ENCODE results near the gene SAFB.

The SAFB gene

DNA sequence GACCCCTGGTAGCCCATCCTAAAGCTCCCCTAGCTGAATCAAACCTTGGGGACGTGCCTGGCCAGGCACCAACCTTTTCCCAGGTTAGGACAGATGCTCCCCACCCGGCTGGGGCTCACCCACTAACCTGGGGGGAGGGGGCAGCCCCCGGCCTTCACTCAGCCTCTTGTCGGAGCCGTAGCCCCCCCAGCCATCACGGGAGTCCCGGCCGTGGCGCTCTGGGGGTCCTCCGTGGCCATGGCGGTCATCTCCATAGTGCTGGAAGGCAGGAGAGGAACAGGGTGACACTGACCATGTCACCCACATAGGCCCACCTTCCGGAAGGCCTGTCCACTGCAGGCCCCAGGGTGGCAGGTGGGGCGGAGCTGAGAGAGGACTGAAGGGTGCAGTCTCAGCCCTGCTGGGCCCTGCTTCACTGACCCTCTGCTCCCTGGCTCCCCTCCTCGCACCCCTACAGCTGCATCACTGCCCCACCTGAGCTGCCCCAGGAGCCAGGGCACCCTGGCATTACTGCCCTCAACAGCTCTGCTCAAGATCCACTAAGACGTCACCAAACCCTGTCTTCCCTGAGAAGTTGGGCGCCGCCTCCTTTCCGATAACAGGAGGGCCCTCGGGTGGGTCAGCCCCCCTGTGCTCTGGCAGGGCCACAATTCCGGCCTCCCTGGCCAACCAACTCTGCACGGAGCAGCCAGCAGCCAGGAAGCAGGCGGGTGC lies 32.6 kb upstream of the SAFB start:
- H3K4me2 ChIP-seq (ENCODE audit: low read depth, low read length, poor library complexity, severe bottlenecking): no peak overlapping the region
- peaks cover 89% of the 10 kb centered on the region; the same call in 1 of the 2 replicates for H3K36me3 ChIP-seq (ENCODE audit: insufficient read depth, low read length)
- no peak overlapping the region for H3K4me3 ChIP-seq (ENCODE audit: low read length, poor library complexity, severe bottlenecking)
- peaks cover 3% of the 10 kb centered on the region for H4K20me1 ChIP-seq (ENCODE audit: insufficient read depth, low read length, poor library complexity, severe bottlenecking)
- peaks cover 6% of the 10 kb centered on the region for H3K4me1 ChIP-seq (ENCODE audit: insufficient read depth, low read length, poor library complexity, severe bottlenecking)
- H3K9me3 ChIP-seq (ENCODE audit: insufficient read depth, low read depth, low read length): no peaks in the 10 kb centered on the region
- H3K27me3 ChIP-seq (ENCODE audit: insufficient read depth, low read length, poor library complexity, severe bottlenecking): no peaks in the 10 kb centered on the region
- no peak overlapping the region for H2AFZ ChIP-seq (ENCODE audit: low read length)
- H3F3A ChIP-seq (ENCODE audit: low read depth): no peaks in the 10 kb centered on the region
- no peaks in the 10 kb centered on the region; the same call in 1 of the 2 replicates for H3K79me2 ChIP-seq (ENCODE audit: insufficient read depth, low read length)
- no peaks in the 10 kb centered on the region for H3K9me2 ChIP-seq (replicated peaks; ENCODE audit: low read depth, low read length)
- H3K9ac ChIP-seq (ENCODE audit: low read depth, low read length, poor library complexity, severe bottlenecking): no peak overlapping the region
- TF ChIP-seq EZH2phosphoT487 (IDR thresholded peaks at IDR 0.05; ENCODE audit: borderline replicate concordance): no peak
- TF ChIP-seq, protein P1, sequence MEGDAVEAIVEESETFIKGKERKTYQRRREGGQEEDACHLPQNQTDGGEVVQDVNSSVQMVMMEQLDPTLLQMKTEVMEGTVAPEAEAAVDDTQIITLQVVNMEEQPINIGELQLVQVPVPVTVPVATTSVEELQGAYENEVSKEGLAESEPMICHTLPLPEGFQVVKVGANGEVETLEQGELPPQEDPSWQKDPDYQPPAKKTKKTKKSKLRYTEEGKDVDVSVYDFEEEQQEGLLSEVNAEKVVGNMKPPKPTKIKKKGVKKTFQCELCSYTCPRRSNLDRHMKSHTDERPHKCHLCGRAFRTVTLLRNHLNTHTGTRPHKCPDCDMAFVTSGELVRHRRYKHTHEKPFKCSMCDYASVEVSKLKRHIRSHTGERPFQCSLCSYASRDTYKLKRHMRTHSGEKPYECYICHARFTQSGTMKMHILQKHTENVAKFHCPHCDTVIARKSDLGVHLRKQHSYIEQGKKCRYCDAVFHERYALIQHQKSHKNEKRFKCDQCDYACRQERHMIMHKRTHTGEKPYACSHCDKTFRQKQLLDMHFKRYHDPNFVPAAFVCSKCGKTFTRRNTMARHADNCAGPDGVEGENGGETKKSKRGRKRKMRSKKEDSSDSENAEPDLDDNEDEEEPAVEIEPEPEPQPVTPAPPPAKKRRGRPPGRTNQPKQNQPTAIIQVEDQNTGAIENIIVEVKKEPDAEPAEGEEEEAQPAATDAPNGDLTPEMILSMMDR (conservative IDR thresholded peaks at IDR 0.05; ENCODE audit: low read length): no peak

GRCh38 chr19:5590865-5591154 lies 32.1 kb upstream of the SAFB start:
- Histone ChIP-seq H3K4me1 (ENCODE audit: insufficient read depth, low read length, poor library complexity, severe bottlenecking) (peaks cover 6% of the 10 kb centered on the region), H3K27me3 (ENCODE audit: insufficient read depth, low read length, poor library complexity, severe bottlenecking) (no peaks in the 10 kb centered on the region), H3K79me2 (ENCODE audit: insufficient read depth, low read length) (no peaks in the 10 kb centered on the region; the same call in 1 of the 2 replicates), H3K36me3 (ENCODE audit: insufficient read depth, low read length) (peaks cover 94% of the 10 kb centered on the region; the same call in 1 of the 2 replicates), H4K20me1 (ENCODE audit: insufficient read depth, low read length, poor library complexity, severe bottlenecking) (peaks cover 3% of the 10 kb centered on the region), H3K9ac (ENCODE audit: low read depth, low read length, poor library complexity, severe bottlenecking) (no peak overlapping the region), H3K4me2 (ENCODE audit: low read depth, low read length, poor library complexity, severe bottlenecking) (no peak overlapping the region), H3K9me3 (ENCODE audit: insufficient read depth, low read depth, low read length) (no peaks in the 10 kb centered on the region), H3F3A (ENCODE audit: low read depth) (no peaks in the 10 kb centered on the region), H2AFZ (ENCODE audit: low read length) (no peak overlapping the region), H3K9me2 (replicated peaks; ENCODE audit: low read depth, low read length) (no peaks in the 10 kb centered on the region), H3K4me3 (ENCODE audit: low read length, poor library complexity, severe bottlenecking) (no peak overlapping the region)
- TF ChIP-seq EZH2phosphoT487 (IDR thresholded peaks at IDR 0.05; ENCODE audit: borderline replicate concordance): no peak
- TF ChIP-seq, protein P1 (conservative IDR thresholded peaks at IDR 0.05; ENCODE audit: low read length): no peak

DNA sequence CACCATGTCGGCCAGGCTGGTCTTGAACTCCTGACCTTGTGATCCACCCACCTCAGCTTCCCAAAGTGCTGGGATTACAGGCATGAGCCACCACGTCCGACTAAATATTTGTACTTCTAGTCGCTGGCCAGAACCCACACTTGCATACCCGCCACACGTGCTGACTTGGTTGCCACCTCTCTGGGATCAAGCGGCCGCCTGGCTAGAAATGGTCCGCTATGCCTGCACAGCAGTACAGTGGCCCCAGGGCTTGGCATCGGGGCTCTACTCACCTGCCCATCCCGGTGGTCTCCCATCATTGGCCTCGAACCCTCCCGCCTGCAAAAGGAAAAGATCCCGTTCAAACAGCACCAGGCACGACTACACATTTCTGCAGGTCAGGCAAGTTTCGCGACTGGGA lies 31.4 kb upstream of the SAFB start:
- Histone ChIP-seq H4K20me1 (ENCODE audit: insufficient read depth, low read length, poor library complexity, severe bottlenecking) (peaks cover 3% of the 10 kb centered on the region), H3K36me3 (ENCODE audit: insufficient read depth, low read length) (peaks cover 99% of the 10 kb centered on the region; the same call in 1 of the 2 replicates)

More for the DNA sequence above, 31.4 kb upstream of the SAFB start:
- TF ChIP-seq, protein P1 (conservative IDR thresholded peaks at IDR 0.05; ENCODE audit: low read length): no peak
- no peak for TF ChIP-seq EZH2phosphoT487 (IDR thresholded peaks at IDR 0.05; ENCODE audit: borderline replicate concordance)
- Histone ChIP-seq H3K27me3 (ENCODE audit: insufficient read depth, low read length, poor library complexity, severe bottlenecking) (no peaks in the 10 kb centered on the region), H3K4me1 (ENCODE audit: insufficient read depth, low read length, poor library complexity, severe bottlenecking) (peaks cover 2% of the 10 kb centered on the region), H3K9me2 (replicated peaks; ENCODE audit: low read depth, low read length) (no peaks in the 10 kb centered on the region), H3K9ac (ENCODE audit: low read depth, low read length, poor library complexity, severe bottlenecking) (no peak overlapping the region), H2AFZ (ENCODE audit: low read length) (no peak overlapping the region), H3K4me3 (ENCODE audit: low read length, poor library complexity, severe bottlenecking) (no peak overlapping the region), H3F3A (ENCODE audit: low read depth) (no peaks in the 10 kb centered on the region), H3K9me3 (ENCODE audit: insufficient read depth, low read depth, low read length) (no peaks in the 10 kb centered on the region), H3K79me2 (ENCODE audit: insufficient read depth, low read length) (no peaks in the 10 kb centered on the region; the same call in 1 of the 2 replicates), H3K4me2 (ENCODE audit: low read depth, low read length, poor library complexity, severe bottlenecking) (no peak overlapping the region)

All from Loucy (cell line).